Measurements from ENCODE around the gene DNAH3. TPM values are rescaled to one million over a fixed set of nuclear protein-coding genes. Genes with fewer than 3 reads are reported as not detected.

DNAH3 gene
- total RNA-seq, 1 donor from 2014 or later, result not detected

DNA sequence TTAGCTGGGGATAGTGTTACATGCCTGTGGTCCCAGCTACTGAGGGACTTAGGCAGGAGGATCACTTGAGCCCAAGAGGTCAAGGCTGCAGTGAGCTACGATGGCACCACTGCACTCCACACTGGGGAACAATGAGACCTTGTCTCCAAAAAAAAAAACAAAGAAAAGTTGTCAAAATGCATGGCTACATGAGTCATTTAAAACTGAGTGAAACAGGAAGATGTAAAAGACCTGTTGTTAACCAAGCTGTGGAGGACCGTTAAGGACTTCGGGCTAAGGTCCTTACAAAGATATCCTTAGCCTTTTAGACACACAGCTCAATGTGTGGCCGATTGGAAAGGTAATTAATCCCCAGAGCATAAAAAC, 35.7 kb upstream of the DNAH3 start:
- H3K9me3 Mint-ChIP-seq (ENCODE audit: unreplicated experiment), result no peaks in the 10 kb centered on the region
- no peak overlapping the region for H3K27ac Mint-ChIP-seq (ENCODE audit: unreplicated experiment)
- peaks cover 22% of the 10 kb centered on the region for H3K36me3 Mint-ChIP-seq (ENCODE audit: unreplicated experiment)
- no peak overlapping the region for H3K4me3 Mint-ChIP-seq (ENCODE audit: unreplicated experiment)
- TF ChIP-seq, protein P1, sequence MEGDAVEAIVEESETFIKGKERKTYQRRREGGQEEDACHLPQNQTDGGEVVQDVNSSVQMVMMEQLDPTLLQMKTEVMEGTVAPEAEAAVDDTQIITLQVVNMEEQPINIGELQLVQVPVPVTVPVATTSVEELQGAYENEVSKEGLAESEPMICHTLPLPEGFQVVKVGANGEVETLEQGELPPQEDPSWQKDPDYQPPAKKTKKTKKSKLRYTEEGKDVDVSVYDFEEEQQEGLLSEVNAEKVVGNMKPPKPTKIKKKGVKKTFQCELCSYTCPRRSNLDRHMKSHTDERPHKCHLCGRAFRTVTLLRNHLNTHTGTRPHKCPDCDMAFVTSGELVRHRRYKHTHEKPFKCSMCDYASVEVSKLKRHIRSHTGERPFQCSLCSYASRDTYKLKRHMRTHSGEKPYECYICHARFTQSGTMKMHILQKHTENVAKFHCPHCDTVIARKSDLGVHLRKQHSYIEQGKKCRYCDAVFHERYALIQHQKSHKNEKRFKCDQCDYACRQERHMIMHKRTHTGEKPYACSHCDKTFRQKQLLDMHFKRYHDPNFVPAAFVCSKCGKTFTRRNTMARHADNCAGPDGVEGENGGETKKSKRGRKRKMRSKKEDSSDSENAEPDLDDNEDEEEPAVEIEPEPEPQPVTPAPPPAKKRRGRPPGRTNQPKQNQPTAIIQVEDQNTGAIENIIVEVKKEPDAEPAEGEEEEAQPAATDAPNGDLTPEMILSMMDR (IDR thresholded peaks at IDR 0.05; ENCODE audit: partially characterized antibody, unreplicated experiment), result no peak
- DNase-seq, result no peak
- H3K27me3 Mint-ChIP-seq (ENCODE audit: unreplicated experiment), result no peaks in the 10 kb centered on the region
- no peaks in the 10 kb centered on the region for H3K4me1 Mint-ChIP-seq (ENCODE audit: low read depth, unreplicated experiment)

- TF ChIP-seq, protein P1 (IDR thresholded peaks at IDR 0.05; ENCODE audit: partially characterized antibody, unreplicated experiment), result no peak
- H3K4me3 Mint-ChIP-seq (ENCODE audit: unreplicated experiment), result no peak overlapping the region
- H3K9me3 Mint-ChIP-seq (ENCODE audit: unreplicated experiment), result no peaks in the 10 kb centered on the region
- H3K36me3 Mint-ChIP-seq (ENCODE audit: unreplicated experiment), result peaks cover 26% of the 10 kb centered on the region
- H3K27ac Mint-ChIP-seq (ENCODE audit: unreplicated experiment), result no peak overlapping the region
- no peaks in the 10 kb centered on the region for H3K27me3 Mint-ChIP-seq (ENCODE audit: unreplicated experiment)
- H3K4me1 Mint-ChIP-seq (ENCODE audit: low read depth, unreplicated experiment), result no peaks in the 10 kb centered on the region
- no peak for DNase-seq
Measured at GRCh38 chr16:21185659-21186325, 35.1 kb upstream of the DNAH3 start.

DNA sequence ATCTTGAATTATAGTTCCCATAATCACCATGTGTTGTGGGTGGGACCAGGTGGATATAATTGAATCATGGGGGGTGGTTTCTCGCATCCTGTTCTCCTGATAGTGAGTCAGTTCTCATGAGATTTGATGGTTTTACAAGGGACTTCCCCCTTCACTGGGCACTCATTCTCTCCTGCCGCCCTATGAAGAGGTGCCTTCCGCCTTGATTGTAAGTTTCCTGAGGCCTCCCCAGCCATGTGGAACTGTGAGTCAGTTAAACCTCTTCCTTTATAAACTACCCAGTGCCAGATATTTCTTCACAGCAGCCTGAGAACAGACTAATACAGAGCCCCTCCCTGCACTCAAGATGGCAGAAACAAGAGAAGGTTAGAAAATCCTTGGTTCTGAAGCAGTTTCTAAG, 34.2 kb upstream of the DNAH3 start:
- Mint-ChIP-seq H3K9me3 (ENCODE audit: unreplicated experiment) (no peaks in the 10 kb centered on the region), H3K27me3 (ENCODE audit: unreplicated experiment) (no peaks in the 10 kb centered on the region), H3K4me3 (ENCODE audit: unreplicated experiment) (no peak overlapping the region), H3K27ac (ENCODE audit: unreplicated experiment) (no peak overlapping the region), H3K36me3 (ENCODE audit: unreplicated experiment) (peaks cover 28% of the 10 kb centered on the region), H3K4me1 (ENCODE audit: low read depth, unreplicated experiment) (no peaks in the 10 kb centered on the region)
- TF ChIP-seq, protein P1 (IDR thresholded peaks at IDR 0.05; ENCODE audit: partially characterized antibody, unreplicated experiment), result no peak
- no peak for DNase-seq

- Mint-ChIP-seq H3K4me3 (ENCODE audit: unreplicated experiment) (no peak overlapping the region), H3K27ac (ENCODE audit: unreplicated experiment) (no peak overlapping the region), H3K27me3 (ENCODE audit: unreplicated experiment) (no peaks in the 10 kb centered on the region), H3K4me1 (ENCODE audit: low read depth, unreplicated experiment) (no peaks in the 10 kb centered on the region), H3K9me3 (ENCODE audit: unreplicated experiment) (no peaks in the 10 kb centered on the region), H3K36me3 (ENCODE audit: unreplicated experiment) (peaks cover 33% of the 10 kb centered on the region)
- TF ChIP-seq, protein P1 (IDR thresholded peaks at IDR 0.05; ENCODE audit: partially characterized antibody, unreplicated experiment), result no peak
- no peak for DNase-seq
Measured at GRCh38 chr16:21183995-21184394, 33.3 kb upstream of the DNAH3 start.

DNA sequence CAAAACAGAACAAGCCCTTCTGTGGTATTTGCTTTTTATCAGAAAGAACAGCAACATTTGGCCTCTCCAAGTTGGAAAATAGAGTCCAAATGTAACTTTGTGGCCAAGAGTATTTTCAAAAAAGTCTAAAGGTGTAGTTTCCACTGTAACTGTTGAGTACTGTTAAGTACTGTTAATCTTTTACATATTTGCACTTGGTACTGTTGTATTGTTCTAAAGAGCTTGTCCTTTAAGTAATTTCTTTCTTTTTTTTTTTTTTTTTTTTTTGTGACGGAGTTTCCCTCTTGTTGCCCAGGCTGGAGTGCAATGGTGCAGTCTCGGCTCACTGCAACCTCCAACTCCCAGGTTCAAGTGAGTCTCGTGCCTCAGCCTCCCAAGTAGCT, 29.3 kb upstream of the DNAH3 start:
- Mint-ChIP-seq H3K9me3 (ENCODE audit: unreplicated experiment) (no peaks in the 10 kb centered on the region), H3K27ac (ENCODE audit: unreplicated experiment) (no peak overlapping the region), H3K4me3 (ENCODE audit: unreplicated experiment) (no peak overlapping the region), H3K4me1 (ENCODE audit: low read depth, unreplicated experiment) (no peaks in the 10 kb centered on the region), H3K36me3 (ENCODE audit: unreplicated experiment) (peaks cover 43% of the 10 kb centered on the region), H3K27me3 (ENCODE audit: unreplicated experiment) (peaks cover 1% of the 10 kb centered on the region)
- TF ChIP-seq, protein P1 (IDR thresholded peaks at IDR 0.05; ENCODE audit: partially characterized antibody, unreplicated experiment), result no peak
- no peak for DNase-seq

All from glutamatergic neuron (in vitro differentiated cells).